ENCODE results near the gene MGAT4A.

- TF ChIP-seq POLR2AphosphoS5 (IDR thresholded peaks at IDR 0.05; ENCODE audit: insufficient read depth in 1 of 2, low read depth in 1 of 2) (no peak), POLR2A (IDR thresholded peaks at IDR 0.05) (no peak), CTCF (IDR thresholded peaks at IDR 0.05) (no peak)
These were observed 21.4 kb downstream of the MGAT4A start for GRCh38 chr2:98709535-98709934.

All from vagina (tissue), 2 donors.